HG03469 (cell line): ENCODE data around the gene PSD2.

Experiments
- ATAC-seq: cut with Tn5 transposase; IDR thresholded peaks from one replicate; pipeline ENCODE4 v1.9.1; 2021; ENCODE audit warnings: mild to moderate bottlenecking, moderate library complexity, moderate number of reproducible peaks; ENCODE audit not compliant: unreplicated experiment

Gene PSD2

GRCh38 chr5:139872851-139873794, 77.5 kb downstream of the PSD2 start:
- ATAC-seq: no peak

GRCh38 chr5:139875957-139876356, 80.3 kb downstream of the PSD2 start:
- ATAC-seq: no peak

GRCh38 chr5:139877129-139877597, 81.6 kb downstream of the PSD2 start:
- ATAC-seq: no peak

- ATAC-seq: no peak
Observed at GRCh38 chr5:139878093-139878492, 82.5 kb downstream of the PSD2 start.

GRCh38 chr5:139880416-139881142, 85.0 kb downstream of the PSD2 start:
- ATAC-seq: no peak

- ATAC-seq: no peak
Observed at GRCh38 chr5:139881143-139881733, 85.6 kb downstream of the PSD2 start.

GRCh38 chr5:139882316-139882715, 86.7 kb downstream of the PSD2 start:
- no peak for ATAC-seq

GRCh38 chr5:139882961-139883539, 87.4 kb downstream of the PSD2 start:
- ATAC-seq: no peak

GRCh38 chr5:139884144-139884543, 88.5 kb downstream of the PSD2 start:
- ATAC-seq: no peak

- no peak for ATAC-seq
Observed at GRCh38 chr5:139884734-139885133, 89.1 kb downstream of the PSD2 start.

GRCh38 chr5:139885172-139885856, 89.7 kb downstream of the PSD2 start:
- ATAC-seq: no peak

- ATAC-seq: no peak
Observed at GRCh38 chr5:139885857-139886208, 90.2 kb downstream of the PSD2 start.

GRCh38 chr5:139886213-139886612, 90.6 kb downstream of the PSD2 start:
- ATAC-seq: no peak

- no peak for ATAC-seq
Observed at GRCh38 chr5:139888370-139888769, 92.8 kb downstream of the PSD2 start.

- ATAC-seq: no peak
Observed at GRCh38 chr5:139889410-139889809, 93.8 kb downstream of the PSD2 start.

- ATAC-seq: no peak
Observed at GRCh38 chr5:139893873-139894272, 98.3 kb downstream of the PSD2 start.
